PFSK-1 (cell line): ENCODE results near the gene PER1.

ENCODE experiments used
- FOXP2 ChIP-seq: optimal IDR thresholded peaks from 2 replicates; pipeline ENCODE3; 2011; ENCODE audit warnings: borderline replicate concordance, control low read depth, inconsistent platforms; ENCODE audit not compliant: insufficient read depth; ENCODE audit errors: extremely low read length, extremely low read depth
- POLR2AphosphoS5 ChIP-seq: IDR thresholded peaks from 2 replicates; pipeline ENCODE4 v1.6.1; 2012; ENCODE audit warnings: low read depth, mild to moderate bottlenecking, control low read depth, low read length, moderate library complexity
- SIN3A ChIP-seq: IDR thresholded peaks from 2 replicates; pipeline ENCODE4 v1.6.1; 2012; ENCODE audit warnings: mild to moderate bottlenecking, low read length, moderate library complexity, borderline replicate concordance; ENCODE audit not compliant: insufficient read depth
- TAF1 ChIP-seq: IDR thresholded peaks from 2 replicates; pipeline ENCODE4 v1.6.1; 2012; ENCODE audit warnings: low read length, control low read depth, borderline replicate concordance; ENCODE audit not compliant: insufficient read depth
- TF ChIP-seq, protein P1 (sequence below), 2 experiments: IDR thresholded peaks; 2 replicates each; pipeline versions ENCODE4 v1.6.1 to v1.8.0; 2011 to 2012; ENCODE audit warnings: low read depth in 2 of 2, low read length in 2 of 2, control low read depth in 1 of 2, inconsistent platforms in 1 of 2, mild to moderate bottlenecking in 1 of 2, moderate library complexity in 1 of 2; ENCODE audit not compliant: insufficient read depth in 1 of 2

PER1 gene

DNA sequence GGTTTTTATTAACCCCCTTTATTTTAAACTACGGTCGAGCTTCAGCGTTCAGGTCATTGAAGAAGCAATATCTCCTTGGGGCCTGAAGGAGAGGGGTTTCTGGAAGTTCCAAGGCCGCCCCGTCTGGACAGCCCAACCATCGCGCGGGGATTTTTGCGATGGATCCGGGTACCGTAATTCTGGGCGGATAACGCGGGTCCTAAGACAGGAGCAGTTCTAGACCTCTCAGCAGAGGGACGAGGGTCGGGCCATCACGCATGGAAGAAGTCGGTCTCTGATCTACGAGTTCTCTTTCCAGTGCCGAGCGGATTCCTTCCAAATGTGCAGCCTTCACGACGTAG is 34.2 kb upstream of the PER1 start:
- no peak for TF ChIP-seq SIN3A
- TF ChIP-seq TAF1: no peak
- TF ChIP-seq, protein P1, sequence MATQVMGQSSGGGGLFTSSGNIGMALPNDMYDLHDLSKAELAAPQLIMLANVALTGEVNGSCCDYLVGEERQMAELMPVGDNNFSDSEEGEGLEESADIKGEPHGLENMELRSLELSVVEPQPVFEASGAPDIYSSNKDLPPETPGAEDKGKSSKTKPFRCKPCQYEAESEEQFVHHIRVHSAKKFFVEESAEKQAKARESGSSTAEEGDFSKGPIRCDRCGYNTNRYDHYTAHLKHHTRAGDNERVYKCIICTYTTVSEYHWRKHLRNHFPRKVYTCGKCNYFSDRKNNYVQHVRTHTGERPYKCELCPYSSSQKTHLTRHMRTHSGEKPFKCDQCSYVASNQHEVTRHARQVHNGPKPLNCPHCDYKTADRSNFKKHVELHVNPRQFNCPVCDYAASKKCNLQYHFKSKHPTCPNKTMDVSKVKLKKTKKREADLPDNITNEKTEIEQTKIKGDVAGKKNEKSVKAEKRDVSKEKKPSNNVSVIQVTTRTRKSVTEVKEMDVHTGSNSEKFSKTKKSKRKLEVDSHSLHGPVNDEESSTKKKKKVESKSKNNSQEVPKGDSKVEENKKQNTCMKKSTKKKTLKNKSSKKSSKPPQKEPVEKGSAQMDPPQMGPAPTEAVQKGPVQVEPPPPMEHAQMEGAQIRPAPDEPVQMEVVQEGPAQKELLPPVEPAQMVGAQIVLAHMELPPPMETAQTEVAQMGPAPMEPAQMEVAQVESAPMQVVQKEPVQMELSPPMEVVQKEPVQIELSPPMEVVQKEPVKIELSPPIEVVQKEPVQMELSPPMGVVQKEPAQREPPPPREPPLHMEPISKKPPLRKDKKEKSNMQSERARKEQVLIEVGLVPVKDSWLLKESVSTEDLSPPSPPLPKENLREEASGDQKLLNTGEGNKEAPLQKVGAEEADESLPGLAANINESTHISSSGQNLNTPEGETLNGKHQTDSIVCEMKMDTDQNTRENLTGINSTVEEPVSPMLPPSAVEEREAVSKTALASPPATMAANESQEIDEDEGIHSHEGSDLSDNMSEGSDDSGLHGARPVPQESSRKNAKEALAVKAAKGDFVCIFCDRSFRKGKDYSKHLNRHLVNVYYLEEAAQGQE (IDR thresholded peaks at IDR 0.05; ENCODE audit: insufficient read depth in 1 of 2, low read depth in 2 of 2, low read length in 2 of 2): no peak
- TF ChIP-seq POLR2AphosphoS5: no peak
- no peak for TF ChIP-seq FOXP2

DNA sequence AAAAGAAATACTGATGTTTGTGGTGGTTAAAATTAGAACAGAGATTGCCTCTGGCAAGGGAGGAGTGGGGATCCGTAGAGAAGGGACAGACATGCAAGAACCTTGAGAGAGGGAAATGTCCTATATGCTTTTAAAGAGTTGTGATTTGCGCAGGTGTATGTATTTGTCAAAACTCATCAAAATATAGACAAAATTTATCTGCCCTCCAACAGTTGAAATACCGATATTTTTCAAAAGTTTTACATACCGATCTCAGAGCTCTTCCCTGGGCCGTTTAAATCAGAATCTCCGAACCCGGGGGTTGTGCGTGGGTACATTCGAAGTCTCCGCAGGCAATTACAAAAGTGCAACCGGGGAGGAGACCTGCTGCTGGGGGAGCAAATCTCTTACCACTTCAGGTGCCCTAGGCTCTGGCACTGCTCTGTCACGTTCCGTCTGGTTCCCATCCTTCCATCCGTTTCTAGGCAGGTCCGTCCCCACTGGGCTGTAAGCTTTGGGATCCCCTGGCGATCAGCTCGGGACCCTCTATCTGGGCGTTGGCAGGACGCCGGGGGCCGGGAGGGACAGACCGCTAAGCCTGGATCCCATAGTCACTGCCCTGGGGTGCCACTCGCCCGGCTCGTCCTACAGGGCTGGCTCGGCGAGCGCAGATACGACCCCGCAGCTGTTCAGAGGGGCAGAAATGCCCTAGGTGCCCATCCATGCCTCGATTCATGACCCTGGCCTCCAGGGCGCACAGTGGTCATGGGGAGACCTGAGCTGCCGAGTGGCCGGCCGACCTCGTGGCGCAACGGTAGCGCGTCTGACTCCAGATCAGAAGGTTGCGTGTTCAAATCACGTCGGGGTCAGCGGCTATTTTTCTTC is 33.6 kb upstream of the PER1 start:
- TF ChIP-seq, protein P1 (IDR thresholded peaks at IDR 0.05; ENCODE audit: insufficient read depth in 1 of 2, low read depth in 2 of 2, low read length in 2 of 2): 0 out of 4 replicates have a peak, but pooled peaks of 1 of the 2 experiments have one; percentile 27
- TF ChIP-seq FOXP2 (peak; percentile 70), POLR2AphosphoS5 (no peak)

DNA sequence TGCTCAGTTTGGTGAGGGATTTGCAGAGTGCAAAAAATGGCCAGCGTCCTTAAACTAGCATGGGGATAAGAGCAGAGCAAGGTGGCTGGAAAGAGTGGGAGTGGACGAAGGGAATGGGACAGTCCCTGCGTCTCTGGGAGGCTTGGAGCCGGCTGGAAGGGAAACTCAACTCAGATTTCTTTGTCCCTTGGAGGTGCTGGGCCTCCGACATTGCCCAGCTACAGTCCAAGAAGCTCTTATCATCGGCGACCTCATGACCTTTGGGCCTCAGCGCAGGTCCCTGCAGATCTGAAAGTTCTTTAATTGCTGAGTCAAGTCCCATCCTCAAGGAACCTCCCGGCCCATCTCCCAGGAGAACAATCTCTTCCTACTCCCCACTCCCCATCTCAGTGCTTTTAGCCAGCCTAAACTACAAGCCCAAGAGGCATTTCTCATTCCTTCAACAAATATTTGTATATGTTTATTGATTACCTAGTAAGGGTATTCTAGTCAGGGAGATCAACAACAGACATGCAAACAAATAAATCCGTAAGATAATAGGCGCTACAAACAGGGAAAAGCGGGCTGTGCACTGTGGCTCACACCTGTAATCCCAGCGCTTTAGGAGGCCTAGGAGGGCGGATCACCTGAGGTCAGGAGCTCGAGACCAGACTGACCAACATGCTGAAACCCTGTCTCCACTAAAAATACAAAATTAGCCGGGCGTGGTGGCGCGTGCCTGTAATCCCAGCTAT is 25.0 kb upstream of the PER1 start:
- TF ChIP-seq TAF1 (no peak), FOXP2 (no peak)
- TF ChIP-seq, protein P1 (IDR thresholded peaks at IDR 0.05; ENCODE audit: insufficient read depth in 1 of 2, low read depth in 2 of 2, low read length in 2 of 2): no peak

DNA sequence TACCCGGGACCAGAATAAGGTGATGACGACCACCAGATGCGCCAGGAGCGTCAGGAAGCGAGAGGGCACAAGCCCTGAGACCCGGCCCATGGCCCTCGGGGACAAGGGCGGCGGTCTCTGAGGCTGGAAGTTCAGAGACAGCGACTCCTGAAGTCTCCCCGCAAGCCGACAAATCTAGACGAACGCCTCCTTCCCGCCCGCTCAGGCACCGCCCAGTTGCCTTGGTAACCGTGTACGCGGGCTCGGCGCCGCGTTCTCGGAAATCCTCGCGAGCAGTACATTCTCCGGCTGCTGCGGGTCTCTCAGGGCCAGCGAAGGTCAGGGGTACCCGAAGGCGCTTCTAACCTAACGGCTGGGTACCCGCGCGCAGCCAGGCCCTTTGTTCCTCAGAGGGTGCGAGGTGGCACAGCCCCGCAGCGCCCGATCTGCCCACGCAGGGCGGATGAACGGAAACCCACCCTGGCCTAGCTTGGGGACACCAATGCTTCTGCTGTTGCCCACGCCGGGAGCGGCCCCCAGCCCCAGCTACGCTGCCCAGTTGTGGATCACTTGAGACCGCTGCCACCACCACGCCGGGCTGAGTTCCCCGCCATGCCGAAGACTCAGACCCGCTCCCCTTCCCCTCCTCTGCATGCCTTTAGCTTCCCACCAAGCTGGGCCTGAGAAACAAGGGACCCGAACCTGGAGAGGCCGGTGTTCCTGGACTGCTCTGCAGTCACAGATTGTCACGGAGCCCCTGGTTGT is 24.2 kb upstream of the PER1 start, which contains the start of gene TMEM107:
Gene TMEM107, minus strand, starts transcription at position 184 of the 744 bp plus-strand sequence. Its CDS starts 94 bp downstream, at position 90.
- TF ChIP-seq, protein P1 (IDR thresholded peaks at IDR 0.05; ENCODE audit: insufficient read depth in 1 of 2, low read depth in 2 of 2, low read length in 2 of 2): no peak
- TF ChIP-seq SIN3A (peak; percentile 96; the same call in 1 of the 2 replicates), FOXP2 (peak; percentile 52), POLR2AphosphoS5 (peak; percentile 73)
